GM10266 (cell line): ENCODE results near the gene SLC29A2.
A peak's percentile ranks its signal among the peaks of the same experiment; 100 is the strongest.
"Not testable (repeated sequence)": the region's sequence is repeated elsewhere in the genome, so short reads cannot be mapped to it uniquely, and the experiment has no call there.

Experiments used
- DNase-seq: peaks from one replicate; pipeline ENCODE4 v3.0.0; 2012; ENCODE audit errors: extremely low spot score
- TF ChIP-seq, protein P1 (sequence below): IDR thresholded peaks from 2 replicates; pipeline ENCODE4 v1.5.1; 2012; ENCODE audit warnings: mild to moderate bottlenecking, low read depth; ENCODE audit not compliant: control insufficient read depth, insufficient read depth; ENCODE audit errors: missing control alignments

SLC29A2 gene

DNA sequence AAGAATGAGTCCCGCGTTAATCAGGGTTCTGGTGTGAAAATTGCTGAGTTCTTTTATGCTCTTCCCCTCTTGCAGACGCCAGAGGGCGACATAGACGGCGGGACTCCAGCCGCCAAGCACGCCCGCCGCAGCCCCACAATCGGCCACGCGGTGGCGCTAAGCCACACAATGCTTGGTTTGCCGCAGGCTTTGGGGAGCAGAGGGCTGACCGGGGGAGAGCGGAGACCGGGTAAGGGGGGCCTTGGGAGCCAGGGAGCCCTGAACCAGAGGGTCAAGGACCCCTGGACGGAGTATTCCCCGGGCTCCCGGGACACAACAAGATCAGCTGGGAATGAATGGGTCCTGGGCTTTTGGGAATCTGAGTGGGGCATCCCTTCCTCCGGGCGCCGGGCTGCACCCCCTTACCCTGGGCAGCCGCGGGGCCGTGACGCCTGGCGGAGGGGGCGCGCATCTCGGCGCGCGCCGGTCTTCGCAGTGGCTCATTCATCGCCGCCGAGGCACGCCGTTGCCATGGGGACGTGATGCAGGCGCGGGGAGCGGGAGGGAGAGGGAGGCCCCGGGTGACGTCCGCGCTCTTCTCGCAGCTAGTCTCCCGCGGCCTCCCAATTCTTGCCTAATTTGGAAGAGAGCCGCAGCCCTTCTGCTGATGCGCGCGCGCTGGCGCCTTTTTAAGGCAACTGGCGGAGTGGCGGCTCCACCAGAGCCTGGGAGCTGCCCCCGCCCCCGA, 37.1 kb upstream of the SLC29A2 start:
- TF ChIP-seq, protein P1, sequence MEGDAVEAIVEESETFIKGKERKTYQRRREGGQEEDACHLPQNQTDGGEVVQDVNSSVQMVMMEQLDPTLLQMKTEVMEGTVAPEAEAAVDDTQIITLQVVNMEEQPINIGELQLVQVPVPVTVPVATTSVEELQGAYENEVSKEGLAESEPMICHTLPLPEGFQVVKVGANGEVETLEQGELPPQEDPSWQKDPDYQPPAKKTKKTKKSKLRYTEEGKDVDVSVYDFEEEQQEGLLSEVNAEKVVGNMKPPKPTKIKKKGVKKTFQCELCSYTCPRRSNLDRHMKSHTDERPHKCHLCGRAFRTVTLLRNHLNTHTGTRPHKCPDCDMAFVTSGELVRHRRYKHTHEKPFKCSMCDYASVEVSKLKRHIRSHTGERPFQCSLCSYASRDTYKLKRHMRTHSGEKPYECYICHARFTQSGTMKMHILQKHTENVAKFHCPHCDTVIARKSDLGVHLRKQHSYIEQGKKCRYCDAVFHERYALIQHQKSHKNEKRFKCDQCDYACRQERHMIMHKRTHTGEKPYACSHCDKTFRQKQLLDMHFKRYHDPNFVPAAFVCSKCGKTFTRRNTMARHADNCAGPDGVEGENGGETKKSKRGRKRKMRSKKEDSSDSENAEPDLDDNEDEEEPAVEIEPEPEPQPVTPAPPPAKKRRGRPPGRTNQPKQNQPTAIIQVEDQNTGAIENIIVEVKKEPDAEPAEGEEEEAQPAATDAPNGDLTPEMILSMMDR: peak; percentile 99

DNA sequence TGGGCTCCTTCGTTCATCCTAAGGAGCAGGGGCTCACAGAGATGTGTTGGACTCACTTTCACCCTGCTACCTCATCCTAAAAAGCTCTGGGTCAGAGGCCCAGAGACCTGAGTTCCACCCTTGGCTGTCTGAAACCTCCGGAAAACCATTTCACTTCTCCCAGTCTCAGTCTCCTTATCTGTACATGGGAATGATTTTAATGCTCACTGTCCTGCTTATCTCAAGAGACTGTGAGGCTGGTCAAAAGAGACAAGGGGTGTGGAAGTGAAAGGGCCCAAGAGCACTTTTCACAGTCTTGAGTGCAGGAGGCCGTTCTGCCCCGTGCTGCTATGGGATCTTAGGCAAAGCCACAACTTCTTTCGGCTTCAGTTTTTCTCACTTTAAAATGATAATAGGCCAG, 36.1 kb upstream of the SLC29A2 start:
- TF ChIP-seq, protein P1: peak; percentile 1
- no peak for DNase-seq

More for the DNA sequence above, 37.1 kb upstream of the SLC29A2 start:
- peak; percentile 97 for DNase-seq

DNA sequence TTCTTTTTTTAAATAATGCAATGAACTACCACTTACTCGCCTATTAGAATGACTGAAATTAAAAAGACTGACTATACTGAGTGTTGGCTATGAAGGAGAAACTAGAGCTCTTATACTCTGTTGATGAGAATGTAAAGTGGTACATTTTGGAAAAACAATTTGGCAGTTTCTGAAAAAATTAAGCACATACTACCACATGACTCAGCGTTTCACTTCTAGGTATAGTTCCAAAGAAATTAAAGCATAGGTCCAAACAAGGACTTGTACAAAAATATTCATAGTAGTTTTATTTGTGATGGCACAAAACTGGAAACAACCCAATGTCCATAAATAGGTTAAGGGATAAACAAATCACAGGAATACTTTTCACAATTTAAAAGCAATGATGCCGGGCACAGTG, 22.4 kb upstream of the SLC29A2 start:
- DNase-seq: no peak
- TF ChIP-seq, protein P1: no peak

DNA sequence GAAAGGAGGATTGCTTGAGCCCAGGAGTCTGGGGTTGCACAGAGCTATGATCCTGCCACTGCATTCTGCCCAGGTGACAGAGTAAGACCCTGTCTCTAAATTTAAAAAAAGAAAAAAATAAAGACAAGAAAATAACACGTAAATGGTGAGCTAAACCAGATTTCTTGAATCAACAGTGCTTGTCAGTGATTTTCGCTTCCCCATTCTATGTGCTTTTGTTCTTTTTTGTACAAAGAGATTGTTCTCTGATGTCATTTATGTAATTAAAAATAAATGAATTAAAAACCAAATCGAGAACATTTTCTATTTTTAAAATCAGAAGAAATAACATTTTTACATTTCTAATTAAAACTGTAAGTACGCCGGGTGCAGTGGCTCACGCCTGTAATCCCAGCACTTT, 19.8 kb upstream of the SLC29A2 start:
- TF ChIP-seq, protein P1: no peak
- no peak for DNase-seq

DNA sequence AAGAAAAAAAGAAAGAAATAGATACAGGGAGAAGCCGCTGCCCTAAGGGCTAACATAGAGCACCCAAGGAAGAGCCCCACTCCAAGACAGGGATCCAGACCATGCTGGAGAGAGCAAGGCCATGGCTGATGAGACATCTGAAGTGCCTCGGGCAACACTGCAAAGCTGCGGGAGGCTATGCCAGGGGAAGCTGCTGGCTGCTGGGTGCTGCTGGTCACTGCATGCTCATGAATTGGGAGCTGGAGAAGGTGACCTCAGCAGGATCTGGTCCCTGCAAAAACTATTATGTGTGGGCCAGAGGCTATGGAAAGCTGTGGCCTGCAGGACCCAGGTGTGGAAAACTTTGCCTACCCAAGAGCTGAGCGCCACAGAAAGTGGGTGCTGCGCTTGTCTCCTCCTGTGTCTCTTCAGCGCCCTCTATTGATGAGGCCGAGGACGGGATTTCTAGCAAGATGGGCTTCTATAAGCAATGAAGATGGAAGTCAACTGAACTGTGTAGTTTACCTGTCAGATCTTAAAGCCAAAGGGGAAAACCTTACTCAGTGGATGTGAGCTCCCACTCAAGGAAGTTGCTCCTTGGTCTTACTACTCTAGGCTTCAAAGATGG, 17.3 kb upstream of the SLC29A2 start:
- TF ChIP-seq, protein P1: peak; percentile 85
- DNase-seq: peak; percentile 74

DNA sequence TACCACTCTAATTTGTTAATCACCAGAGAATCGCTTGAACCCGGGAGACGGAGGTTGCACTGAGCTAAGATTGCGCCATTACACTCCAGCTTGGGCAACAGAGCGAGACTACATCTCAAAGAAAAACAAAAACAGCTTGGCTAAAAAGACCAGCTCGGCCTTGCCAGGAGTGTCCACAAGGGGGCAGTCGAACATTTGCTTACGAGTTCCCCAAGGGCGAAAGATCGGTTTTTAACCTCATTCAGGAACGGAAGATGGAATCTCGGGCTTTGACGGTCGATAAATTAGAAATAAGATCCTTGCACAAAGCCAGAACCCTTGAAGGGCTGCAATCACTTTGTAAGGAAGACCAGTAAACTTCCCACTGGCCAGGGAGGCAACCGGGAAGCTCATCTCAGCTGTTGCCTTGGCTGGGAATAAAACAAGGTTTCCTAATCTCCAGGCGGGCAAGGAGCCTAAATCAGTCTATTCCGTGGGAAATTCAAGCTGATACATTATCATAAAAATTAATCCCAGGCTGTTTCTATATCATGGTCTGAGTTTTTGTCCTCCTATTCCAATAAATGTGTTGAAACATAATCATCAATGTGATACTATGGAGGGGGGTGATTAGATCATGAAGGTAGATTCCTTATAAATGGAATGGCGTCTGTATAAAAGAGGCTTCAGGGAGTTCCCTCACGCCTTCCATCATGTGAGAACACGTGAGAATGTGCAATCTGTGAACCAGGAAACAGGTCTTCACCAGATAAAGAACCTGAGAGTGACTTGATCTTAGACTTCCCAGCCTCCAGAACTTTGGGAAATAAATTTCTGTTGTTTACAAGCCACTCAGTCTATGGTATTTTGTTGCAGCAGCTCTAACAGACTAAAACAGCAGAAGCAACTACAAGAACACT, 14.9 kb upstream of the SLC29A2 start:
- TF ChIP-seq, protein P1: peak; percentile 95
- DNase-seq: peak; percentile 75

DNA sequence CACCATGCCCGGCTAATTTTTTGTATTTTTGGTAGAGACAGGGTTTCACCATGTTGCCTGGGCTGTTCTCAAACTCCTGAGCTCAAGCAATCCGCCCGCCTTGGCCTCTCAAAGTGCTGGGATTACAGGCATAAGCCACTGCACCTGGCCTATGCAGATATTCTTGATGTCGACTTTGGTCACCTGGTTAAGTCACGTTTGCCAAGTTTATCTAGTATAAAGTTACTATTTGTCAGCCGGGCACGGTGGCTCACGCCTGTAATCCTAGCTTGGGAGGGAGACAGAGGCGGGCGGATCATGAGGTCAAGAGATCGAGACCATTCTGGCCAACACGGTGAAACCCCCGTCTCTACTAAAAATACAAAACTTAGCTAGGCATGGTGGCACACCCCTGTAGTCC, 12.8 kb upstream of the SLC29A2 start:
- DNase-seq: not testable (repeated sequence)

DNA sequence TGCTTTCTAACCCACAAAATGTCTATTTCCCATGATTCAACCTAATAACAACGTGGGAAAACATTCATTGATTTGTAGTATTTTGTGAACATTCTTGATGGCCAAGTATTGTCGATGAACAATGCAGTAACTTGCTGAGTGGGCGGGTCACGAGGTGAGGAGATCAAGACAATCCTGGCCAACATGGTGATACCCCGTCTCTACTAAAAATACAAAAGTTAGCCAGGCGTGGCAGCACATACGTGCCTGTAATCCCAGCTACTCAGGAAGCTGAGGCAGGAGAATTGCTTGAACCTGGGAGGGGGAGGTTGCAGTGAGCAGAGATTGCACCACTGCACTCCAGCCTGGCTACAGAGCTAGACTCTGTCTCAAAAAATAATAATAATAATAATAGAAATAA, 8.7 kb upstream of the SLC29A2 start:
- DNase-seq: not testable (repeated sequence)

DNA sequence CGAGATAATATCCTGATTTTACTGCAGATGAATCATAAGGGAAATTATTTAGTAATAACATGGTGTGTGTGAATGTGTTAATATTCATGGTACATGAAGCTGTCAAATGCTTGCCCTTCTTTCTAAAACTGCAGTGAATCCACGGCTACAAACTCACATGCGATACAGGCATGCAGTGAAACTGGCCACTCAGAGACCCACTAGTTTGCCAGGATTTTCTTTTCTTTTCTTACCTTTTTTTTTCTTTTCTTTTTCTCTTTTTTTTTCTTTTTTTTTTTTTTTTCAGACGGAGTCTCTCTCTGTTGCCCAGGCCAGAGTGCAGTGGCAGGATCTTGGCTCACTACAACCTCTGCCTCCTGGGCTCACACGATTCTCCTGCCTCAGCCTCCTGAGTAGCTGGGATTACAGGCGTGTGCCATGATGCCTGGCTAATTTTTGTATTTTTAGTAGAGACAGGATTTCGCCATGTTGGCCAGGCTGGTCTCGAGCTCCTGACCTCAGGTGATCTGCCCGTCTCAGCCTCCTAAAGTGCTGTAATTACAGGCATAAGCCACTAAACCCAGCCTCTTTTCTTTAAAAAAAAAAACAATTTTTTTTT, 2.2 kb upstream of the SLC29A2 start:
- not testable (repeated sequence) for DNase-seq
